ENCODE results near the gene XBP1. TPM values are rescaled to one million over a fixed set of nuclear protein-coding genes. Genes with fewer than 3 reads are reported as not detected.

XBP1 gene
- total and polyA plus RNA-seq, 2 of the 4 experiments (the other 2 are of a cell fraction), result 95.0 to 223 TPM

GRCh38 chr22:28799606-28800307 is 612 bp downstream of the XBP1 start:
- ATAC-seq (ENCODE audit: low read depth) (peak; percentile 68), DNase-seq (peak; percentile 54)
- Histone ChIP-seq H3K56ac (ENCODE audit: extremely low read depth, insufficient read depth, low read length) (peak overlapping the region; percentile 99), H3K36me3 (ENCODE audit: control insufficient read depth, insufficient read depth, low read length) (peaks cover 26% of the 10 kb centered on the region), H4K91ac (ENCODE audit: insufficient read depth, low read depth, low read length) (peak overlapping the region; percentile 98), H2AK9ac (replicated peaks; ENCODE audit: low read depth, low read length, poor library complexity) (peak overlapping the region; percentile 98), H3K4ac (ENCODE audit: low read depth, low read length) (peak overlapping the region; percentile 99), H3K4me3 (ENCODE audit: insufficient read depth, low read depth, low read length) (peak overlapping the region; percentile 91), H4K20me1 (ENCODE audit: insufficient read depth, low read length) (peaks cover 39% of the 10 kb centered on the region), H2AK5ac (ENCODE audit: low read depth, low read length) (peak overlapping the region; percentile 84), H3K27me3 (ENCODE audit: control insufficient read depth, insufficient read depth, low read length) (no peaks in the 10 kb centered on the region), H4K5ac (ENCODE audit: low read depth, low read length) (peak overlapping the region; percentile 98), H3K23ac (ENCODE audit: low read depth, low read length) (peak overlapping the region; percentile 98), H3K14ac (replicated peaks; ENCODE audit: low read depth, low read length) (peak overlapping the region; percentile 98), H3K9ac (ENCODE audit: low read depth, low read length) (peak overlapping the region; percentile 92), H2BK5ac (ENCODE audit: low read depth, low read length, poor library complexity, severe bottlenecking) (peak overlapping the region; percentile 90), H2BK20ac (ENCODE audit: low read depth, low read length) (no peak overlapping the region), H3K9me1 (ENCODE audit: insufficient read depth, low read length) (peaks cover 8% of the 10 kb centered on the region; the same call in 1 of the 2 replicates), H4K8ac (ENCODE audit: low read depth in 2 of 2, low read length in 2 of 2) (peak overlapping the region; percentile 77 to 97), H3K18ac (ENCODE audit: low read depth, low read length) (peak overlapping the region; percentile 91), H2BK15ac (ENCODE audit: low read depth, low read length) (peak overlapping the region; percentile 27; the same call in 2 of the 3 replicates), H3K79me1 (ENCODE audit: low read depth in 1 of 2, low read length in 2 of 2) (peaks cover 28 to 58% of the 10 kb centered on the region in 2 experiments), H2BK120ac (ENCODE audit: low read depth, low read length) (peak overlapping the region; percentile 34), H3K4me2 (ENCODE audit: low read depth, low read length) (peak overlapping the region; percentile 68), H3K27ac (ENCODE audit: insufficient read depth, low read length) (peak overlapping the region; percentile 87), H3K9me3 (ENCODE audit: control insufficient read depth, insufficient read depth, low read length) (no peaks in the 10 kb centered on the region), H3K4me1 (ENCODE audit: control insufficient read depth, insufficient read depth, low read length) (no peaks in the 10 kb centered on the region), H2AFZ (replicated peaks; ENCODE audit: low read length, poor library complexity) (peak overlapping the region; percentile 88)
- POLR2A ChIA-PET (ENCODE audit: unreplicated experiment), result interaction anchor here (0.5 to 1.0 kb wide), 5 partner anchors 9 to 43 kb away, joined by 3 to 6 read pairs (median 4); partner anchors contain the start of gene CCDC117
- in situ Hi-C loops (cut with MboI; ENCODE audit: low sequenced_read_pairs) (no loop called here), intact Hi-C loops (cut with micrococcal nuclease) (loop anchor here (10.0 kb wide), 1 partner anchor 195 kb away; no protein-coding TSS in a partner anchor), dilution Hi-C loops (cut with HindIII; ENCODE audit: low sequenced_read_pairs, unreplicated experiment) (no loop called here)
- WGBS, 2 experiments (ENCODE audit: extremely low coverage in 2 of 2, insufficient read length in 1 of 2), result 0% methylated on average over 11 of the region's 31 CpGs; no CpG with 5 or more reads in 1 of the 2 experiments
- TF ChIP-seq FOS (IDR thresholded peaks at IDR 0.05; ENCODE audit: low read depth, low read length), result no peak
- TF ChIP-seq POLR2A (IDR thresholded peaks at IDR 0.05; ENCODE audit: low read depth, low read length), result peak; percentile 96
- CTCF ChIA-PET, result no interaction called here
- TSS peak; percentile 37 for BruUV-seq (replicated peaks)
